Osteoblast (primary cell): ENCODE results near the gene RALY. TPM values are rescaled to one million over a fixed set of nuclear protein-coding genes. Genes with fewer than 3 reads are reported as not detected.

Source experiments
- DNase-seq: peaks from one replicate; pipeline ENCODE4 v3.0.0; 2011; ENCODE audit warnings: low spot score, mixed read lengths; ENCODE audit not compliant: insufficient read length; ENCODE audit errors: missing footprints
- H2AFZ ChIP-seq: 2 replicates; pipeline ENCODE4 v1.6.0; 2011; ENCODE audit warnings: mild to moderate bottlenecking, low read length
- H3K27ac ChIP-seq: 2 replicates; pipeline ENCODE4 v1.5.1; 2011; ENCODE audit warnings: mild to moderate bottlenecking, low read depth, low read length, moderate library complexity
- H3K27me3 ChIP-seq: 2 replicates; pipeline ENCODE4 v1.6.0; 2012; ENCODE audit warnings: mild to moderate bottlenecking, control low read depth, inconsistent platforms, low read length, moderate library complexity; ENCODE audit not compliant: insufficient read depth
- H3K36me3 ChIP-seq: 2 replicates; pipeline ENCODE4 v1.5.1; 2011; ENCODE audit warnings: mild to moderate bottlenecking, low read length, control low read depth, moderate library complexity; ENCODE audit not compliant: insufficient read depth
- H3K4me1 ChIP-seq: 2 replicates; pipeline ENCODE4 v1.5.1; 2011; ENCODE audit warnings: mild to moderate bottlenecking, low read length, control low read depth, moderate library complexity; ENCODE audit not compliant: insufficient read depth
- H3K4me2 ChIP-seq: 2 replicates; pipeline ENCODE4 v1.6.0; 2011; ENCODE audit warnings: mild to moderate bottlenecking, low read length; ENCODE audit not compliant: insufficient read depth
- H3K4me3 ChIP-seq: fragments of 200-600 bp; sonication (generic); 3 replicates; pipeline ENCODE4 v1.5.1; 2012; ENCODE audit warnings: mild to moderate bottlenecking, low read length, inconsistent platforms; ENCODE audit not compliant: insufficient read depth
- H3K79me2 ChIP-seq: 2 replicates; pipeline ENCODE4 v1.6.0; 2012; ENCODE audit warnings: mild to moderate bottlenecking, low read length, control low read depth, inconsistent platforms; ENCODE audit not compliant: insufficient read depth
- H3K9me3 ChIP-seq: 2 replicates; pipeline ENCODE4 v1.5.1; 2011; ENCODE audit warnings: low read depth, low read length, control low read depth
- H4K20me1 ChIP-seq: 2 replicates; pipeline ENCODE4 v1.6.0; 2012; ENCODE audit warnings: mild to moderate bottlenecking, low read length, control low read depth; ENCODE audit not compliant: insufficient read depth
- total RNA-seq: library from RNA; depleted of rRNA; stranded (reverse); fragments of >200 nt; gene quantifications from 2 replicates; pipeline ENCODE4 v1.2.3, GENCODE V29; 2012
- TF ChIP-seq, protein P1 (sequence below): IDR thresholded peaks from 2 replicates; pipeline ENCODE4 v1.5.1; 2011; ENCODE audit warnings: mild to moderate bottlenecking, low read depth, low read length, moderate library complexity; ENCODE audit errors: extremely low read depth

Gene RALY
- total RNA-seq, 1 donor = 77.1 TPM

DNA sequence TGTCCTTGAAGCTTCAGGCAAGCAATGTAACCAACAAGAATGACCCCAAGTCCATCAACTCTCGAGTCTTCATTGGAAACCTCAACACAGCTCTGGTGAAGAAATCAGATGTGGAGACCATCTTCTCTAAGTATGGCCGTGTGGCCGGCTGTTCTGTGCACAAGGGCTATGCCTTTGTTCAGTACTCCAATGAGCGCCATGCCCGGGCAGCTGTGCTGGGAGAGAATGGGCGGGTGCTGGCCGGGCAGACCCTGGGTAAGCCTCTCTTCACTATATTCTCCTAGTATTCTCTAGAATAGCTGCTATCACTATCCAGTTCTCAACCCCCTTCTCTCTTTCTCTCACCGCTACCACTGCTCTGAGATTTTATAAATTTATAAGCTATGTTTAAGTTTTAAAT, 78.4 kb downstream of the RALY start:
- Histone ChIP-seq H3K79me2 (peaks cover 70% of the 10 kb centered on the region), H3K4me3 (no peak overlapping the region), H3K27ac (no peak overlapping the region), H3K27me3 (no peaks in the 10 kb centered on the region), H3K4me2 (no peak overlapping the region), H3K4me1 (peaks cover 3% of the 10 kb centered on the region), H2AFZ (no peak overlapping the region), H3K9me3 (no peaks in the 10 kb centered on the region), H3K36me3 (peaks cover 23% of the 10 kb centered on the region), H4K20me1 (peaks cover 54% of the 10 kb centered on the region)
- no peak for DNase-seq
- TF ChIP-seq, protein P1, sequence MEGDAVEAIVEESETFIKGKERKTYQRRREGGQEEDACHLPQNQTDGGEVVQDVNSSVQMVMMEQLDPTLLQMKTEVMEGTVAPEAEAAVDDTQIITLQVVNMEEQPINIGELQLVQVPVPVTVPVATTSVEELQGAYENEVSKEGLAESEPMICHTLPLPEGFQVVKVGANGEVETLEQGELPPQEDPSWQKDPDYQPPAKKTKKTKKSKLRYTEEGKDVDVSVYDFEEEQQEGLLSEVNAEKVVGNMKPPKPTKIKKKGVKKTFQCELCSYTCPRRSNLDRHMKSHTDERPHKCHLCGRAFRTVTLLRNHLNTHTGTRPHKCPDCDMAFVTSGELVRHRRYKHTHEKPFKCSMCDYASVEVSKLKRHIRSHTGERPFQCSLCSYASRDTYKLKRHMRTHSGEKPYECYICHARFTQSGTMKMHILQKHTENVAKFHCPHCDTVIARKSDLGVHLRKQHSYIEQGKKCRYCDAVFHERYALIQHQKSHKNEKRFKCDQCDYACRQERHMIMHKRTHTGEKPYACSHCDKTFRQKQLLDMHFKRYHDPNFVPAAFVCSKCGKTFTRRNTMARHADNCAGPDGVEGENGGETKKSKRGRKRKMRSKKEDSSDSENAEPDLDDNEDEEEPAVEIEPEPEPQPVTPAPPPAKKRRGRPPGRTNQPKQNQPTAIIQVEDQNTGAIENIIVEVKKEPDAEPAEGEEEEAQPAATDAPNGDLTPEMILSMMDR = no peak

DNA sequence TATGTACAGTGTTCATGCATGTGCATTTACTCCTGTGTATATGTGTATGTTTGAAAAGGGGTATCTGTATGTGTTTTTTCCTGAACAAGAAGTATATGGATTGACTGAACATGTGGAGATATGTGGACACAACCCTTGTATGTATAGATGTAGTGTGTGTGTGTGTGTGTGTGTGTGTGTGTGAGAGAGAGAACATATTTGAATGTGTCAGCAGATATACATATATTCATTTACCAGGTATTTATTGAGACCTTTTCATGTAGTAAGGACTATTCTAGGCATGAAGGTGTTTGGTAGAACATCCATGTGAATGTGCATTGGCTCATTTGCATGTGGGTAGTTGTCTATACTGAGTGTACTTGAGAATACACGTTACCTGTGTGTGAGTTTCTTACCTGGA, 79.1 kb downstream of the RALY start:
- Histone ChIP-seq H3K4me2 (no peak overlapping the region), H3K9me3 (no peaks in the 10 kb centered on the region), H3K27me3 (no peaks in the 10 kb centered on the region), H3K36me3 (peaks cover 28% of the 10 kb centered on the region), H3K27ac (no peak overlapping the region), H4K20me1 (peaks cover 54% of the 10 kb centered on the region), H2AFZ (no peak overlapping the region), H3K79me2 (peaks cover 66% of the 10 kb centered on the region), H3K4me3 (no peak overlapping the region), H3K4me1 (peaks cover 3% of the 10 kb centered on the region)
- no peak for DNase-seq
- TF ChIP-seq, protein P1 = no peak

DNA sequence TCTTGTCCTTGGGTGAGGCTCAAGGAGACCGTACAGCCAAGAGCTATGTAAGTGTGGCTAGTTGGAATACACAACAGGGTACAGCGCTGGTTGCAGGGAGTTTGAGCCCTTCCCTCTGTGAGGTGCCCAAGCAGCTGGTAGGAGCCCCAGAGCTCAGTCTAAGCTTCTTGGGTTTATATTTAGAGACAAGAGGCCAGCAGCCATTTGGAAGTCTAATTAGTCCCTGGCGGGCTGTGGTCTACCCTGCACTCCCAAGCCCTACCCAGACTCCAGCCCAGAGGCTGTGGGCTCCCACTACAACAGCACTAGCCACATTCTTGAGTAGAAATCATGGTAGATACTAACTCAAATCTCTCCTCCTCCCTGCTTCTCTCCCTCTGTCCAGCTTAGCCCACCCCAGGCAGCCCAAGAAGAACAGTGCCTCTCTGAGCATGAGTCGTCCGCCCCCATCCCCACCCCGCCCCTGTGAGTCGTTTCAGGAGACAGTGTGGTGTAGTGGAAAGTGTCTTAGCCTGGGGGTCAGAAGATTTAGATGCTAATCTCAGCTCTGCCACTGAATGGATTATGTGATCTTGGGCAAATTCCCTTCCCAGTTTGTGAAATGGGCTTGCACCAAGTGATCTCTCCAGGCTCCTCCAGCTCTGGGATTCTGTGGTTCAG, 80.5 kb downstream of the RALY start:
- no peaks in the 10 kb centered on the region for H3K9me3 ChIP-seq
- H3K4me1 ChIP-seq = peaks cover 3% of the 10 kb centered on the region
- TF ChIP-seq, protein P1 = no peak
- H2AFZ ChIP-seq = no peak overlapping the region
- H3K79me2 ChIP-seq = peaks cover 52% of the 10 kb centered on the region
- DNase-seq = no peak
- no peak overlapping the region for H3K4me2 ChIP-seq
- no peaks in the 10 kb centered on the region for H3K27me3 ChIP-seq
- peaks cover 47% of the 10 kb centered on the region for H4K20me1 ChIP-seq
- H3K4me3 ChIP-seq = no peak overlapping the region
- no peak overlapping the region for H3K27ac ChIP-seq
- peaks cover 36% of the 10 kb centered on the region for H3K36me3 ChIP-seq

DNA sequence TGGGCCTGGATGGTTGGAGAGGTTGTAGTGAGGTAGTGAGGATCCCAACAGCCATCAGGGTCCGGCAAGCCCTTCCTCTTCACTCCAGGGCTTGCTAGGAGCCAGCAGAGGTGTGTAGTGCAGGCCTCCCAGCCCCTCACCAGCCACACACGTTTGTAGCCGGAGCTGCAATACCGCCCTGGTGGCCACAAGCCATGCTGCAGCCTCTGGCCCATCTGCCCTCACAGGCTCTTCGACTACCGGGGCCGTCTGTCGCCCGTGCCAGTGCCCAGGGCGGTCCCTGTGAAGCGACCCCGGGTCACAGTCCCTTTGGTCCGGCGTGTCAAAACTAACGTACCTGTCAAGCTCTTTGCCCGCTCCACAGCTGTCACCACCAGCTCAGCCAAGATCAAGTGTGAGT, 81.9 kb downstream of the RALY start:
- Histone ChIP-seq H2AFZ (no peak overlapping the region), H4K20me1 (peaks cover 36% of the 10 kb centered on the region), H3K4me1 (no peaks in the 10 kb centered on the region), H3K4me2 (no peak overlapping the region), H3K4me3 (no peak overlapping the region), H3K9me3 (no peaks in the 10 kb centered on the region), H3K27ac (no peak overlapping the region), H3K36me3 (peaks cover 38% of the 10 kb centered on the region), H3K27me3 (no peaks in the 10 kb centered on the region), H3K79me2 (peaks cover 41% of the 10 kb centered on the region)
- TF ChIP-seq, protein P1 = no peak
- DNase-seq = no peak
